Astrocyte of the cerebellum (primary cell): ENCODE measurements around the gene RGMB.
A peak's percentile ranks its signal among the peaks of the same experiment; 100 is the strongest.

ENCODE experiments used
- DNase-seq: peaks from one replicate; pipeline ENCODE4 v3.0.0-alpha.2; 2011; ENCODE audit warnings: low read depth
- H3K4me3 ChIP-seq: 2 replicates; pipeline ENCODE4 v1.5.1; 2011; ENCODE audit warnings: mild to moderate bottlenecking, low read depth, low read length, moderate library complexity
- CTCF ChIP-seq: IDR thresholded peaks from 2 replicates; pipeline ENCODE4 v1.5.1; 2012; ENCODE audit warnings: low read length, low read depth, moderate library complexity, mild to moderate bottlenecking; ENCODE audit errors: missing control alignments
- in situ Hi-C: cut with HindIII; loops from 2 replicates; pipeline ENCODE4 v1.10.0; 2017; ENCODE audit warnings: low sequenced_read_pairs

Gene RGMB

GRCh38 chr5:98755406-98755805, 18.1 kb upstream of the RGMB start:
- no peak for TF ChIP-seq CTCF
- no peak overlapping the region for H3K4me3 ChIP-seq
- peak; percentile 39 for DNase-seq
- in situ Hi-C loops, result no loop called here

- H3K4me3 ChIP-seq, result no peak overlapping the region
- DNase-seq, result no peak
- TF ChIP-seq CTCF, result no peak
- in situ Hi-C loops, result no loop called here
These were observed 15.5 kb upstream of the RGMB start for GRCh38 chr5:98757978-98758377.

- no peak for TF ChIP-seq CTCF
- no peak overlapping the region for H3K4me3 ChIP-seq
- in situ Hi-C loops, result no loop called here
- no peak for DNase-seq
These were observed 10.3 kb upstream of the RGMB start for GRCh38 chr5:98763001-98763630.

- no peak overlapping the region for H3K4me3 ChIP-seq
- no peak for TF ChIP-seq CTCF
- DNase-seq, result no peak
- in situ Hi-C loops, result no loop called here
These were observed 7.6 kb upstream of the RGMB start for GRCh38 chr5:98765815-98766214.

- in situ Hi-C loops, result no loop called here
- H3K4me3 ChIP-seq, result no peak overlapping the region
These were observed 5.9 kb upstream of the RGMB start for GRCh38 chr5:98767581-98767980.

GRCh38 chr5:98768160-98768959, 5.1 kb upstream of the RGMB start:
- in situ Hi-C loops, result no loop called here
- peak overlapping the region; percentile 67 for H3K4me3 ChIP-seq
- no peak for DNase-seq
- peak; percentile 99 for TF ChIP-seq CTCF

More at GRCh38 chr5:98767581-98767980, 5.9 kb upstream of the RGMB start:
- no peak for TF ChIP-seq CTCF
- DNase-seq, result no peak
